GM13976 (cell line): ENCODE data around the gene CLSTN3.

Experiments used
- DNase-seq: peaks from one replicate; pipeline ENCODE4 v3.0.0; 2012; ENCODE audit warnings: low spot score
- in situ Hi-C: fragments of 300-500 bp; cut with MboI; formaldehyde crosslinking; loops from one replicate; pipeline ENCODE4 v1.12.0; 2022; ENCODE audit warnings: low sequenced_read_pairs, mixed read lengths, inconsistent platforms; ENCODE audit not compliant: unreplicated experiment
- TF ChIP-seq, protein P1 (sequence below): IDR thresholded peaks from 2 replicates; pipeline ENCODE4 v1.5.1; 2012; ENCODE audit warnings: borderline replicate concordance, mild to moderate bottlenecking; ENCODE audit not compliant: insufficient read depth; ENCODE audit errors: extremely low read depth, missing control alignments, control extremely low read depth

CLSTN3 gene

DNA sequence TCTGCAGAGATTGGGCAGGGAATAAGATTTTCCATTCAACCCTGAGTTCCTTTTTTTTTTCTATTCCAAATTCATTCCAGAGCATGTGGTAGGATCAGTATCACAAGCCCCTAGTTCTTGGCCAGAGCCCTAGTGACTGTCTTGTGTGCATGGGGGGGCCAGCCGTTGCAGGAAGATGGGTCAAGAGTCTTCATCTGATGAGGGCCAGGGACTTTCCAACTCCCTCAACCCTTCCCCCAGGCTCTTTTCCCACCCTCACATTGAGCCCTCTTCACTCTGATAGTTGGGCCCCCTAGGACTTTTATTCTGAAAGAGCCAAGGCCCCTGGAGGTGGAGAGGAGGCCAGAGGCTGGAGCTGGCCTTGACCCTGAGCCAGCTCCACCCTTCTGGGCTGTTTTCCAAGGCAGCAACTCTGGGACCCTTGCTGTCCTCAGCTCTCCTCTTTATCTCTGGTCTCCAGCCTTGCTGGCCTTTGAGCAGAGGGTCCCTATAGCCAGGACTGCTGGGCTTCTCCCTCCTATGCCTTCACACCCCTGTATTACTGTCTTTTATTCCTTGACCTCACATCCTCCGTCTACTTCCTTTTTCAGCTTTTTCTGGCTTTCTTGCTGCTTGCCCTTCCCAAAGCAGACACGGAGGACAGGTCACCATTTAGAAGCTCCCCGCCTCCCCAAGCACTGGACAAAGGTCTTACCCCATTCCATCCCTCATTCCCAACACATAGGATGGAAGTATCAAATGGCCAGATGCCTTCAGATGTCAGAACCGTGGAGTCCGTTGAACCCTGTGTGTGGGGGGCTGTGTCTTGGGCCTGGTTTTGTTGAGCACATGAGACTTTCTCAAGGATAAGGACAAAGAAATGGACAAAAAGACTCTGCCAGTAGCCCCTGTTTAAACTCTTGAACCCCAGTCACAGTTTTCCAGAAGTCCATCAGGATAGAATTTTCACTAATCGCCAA is 7.1 kb upstream of the CLSTN3 start:
- DNase-seq: no peak
- in situ Hi-C loops: loop anchor here (25.0 kb wide), 1 partner anchor 186 kb away; the partner anchor contains the start of genes ATN1, C12orf57 and RNU7-1
- TF ChIP-seq, protein P1, sequence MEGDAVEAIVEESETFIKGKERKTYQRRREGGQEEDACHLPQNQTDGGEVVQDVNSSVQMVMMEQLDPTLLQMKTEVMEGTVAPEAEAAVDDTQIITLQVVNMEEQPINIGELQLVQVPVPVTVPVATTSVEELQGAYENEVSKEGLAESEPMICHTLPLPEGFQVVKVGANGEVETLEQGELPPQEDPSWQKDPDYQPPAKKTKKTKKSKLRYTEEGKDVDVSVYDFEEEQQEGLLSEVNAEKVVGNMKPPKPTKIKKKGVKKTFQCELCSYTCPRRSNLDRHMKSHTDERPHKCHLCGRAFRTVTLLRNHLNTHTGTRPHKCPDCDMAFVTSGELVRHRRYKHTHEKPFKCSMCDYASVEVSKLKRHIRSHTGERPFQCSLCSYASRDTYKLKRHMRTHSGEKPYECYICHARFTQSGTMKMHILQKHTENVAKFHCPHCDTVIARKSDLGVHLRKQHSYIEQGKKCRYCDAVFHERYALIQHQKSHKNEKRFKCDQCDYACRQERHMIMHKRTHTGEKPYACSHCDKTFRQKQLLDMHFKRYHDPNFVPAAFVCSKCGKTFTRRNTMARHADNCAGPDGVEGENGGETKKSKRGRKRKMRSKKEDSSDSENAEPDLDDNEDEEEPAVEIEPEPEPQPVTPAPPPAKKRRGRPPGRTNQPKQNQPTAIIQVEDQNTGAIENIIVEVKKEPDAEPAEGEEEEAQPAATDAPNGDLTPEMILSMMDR: no peak

DNA sequence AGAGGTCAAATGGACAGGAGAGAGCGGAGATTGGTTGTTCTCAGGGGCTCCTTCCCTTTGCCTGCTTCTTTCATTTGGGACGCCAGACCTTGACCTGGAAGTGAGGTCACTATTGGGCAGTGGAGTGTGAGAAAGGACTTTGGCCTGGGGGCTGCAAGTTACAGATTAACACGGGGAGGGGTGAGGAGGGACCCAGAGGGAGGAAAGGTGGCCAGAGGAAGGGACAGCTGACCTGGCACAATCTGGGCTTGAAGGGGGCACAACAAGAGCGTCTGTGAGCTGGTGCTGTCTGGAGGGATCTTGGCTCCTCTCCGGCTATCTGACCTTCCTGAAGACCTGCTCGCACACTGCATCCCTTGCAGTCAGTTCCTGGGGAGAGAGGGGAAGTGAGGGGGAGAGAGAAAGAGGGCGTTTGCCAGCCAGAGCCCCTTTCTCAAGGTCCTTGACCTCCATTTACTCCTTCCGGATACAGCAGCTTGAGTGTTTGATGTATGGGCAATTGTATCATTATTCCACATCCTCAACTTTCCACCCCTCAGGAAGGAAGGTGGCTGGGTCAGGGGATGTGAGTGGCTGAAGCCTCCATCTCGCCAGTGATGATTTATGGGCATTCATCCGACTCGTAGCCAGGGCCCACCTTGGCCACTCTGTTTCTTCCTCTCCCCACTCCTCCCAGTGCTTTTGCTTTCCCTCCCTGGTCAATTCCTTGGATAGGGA is 6.2 kb upstream of the CLSTN3 start:
- in situ Hi-C loops: loop anchor here (25.0 kb wide), 1 partner anchor 187 kb away; the partner anchor contains the start of genes ATN1, C12orf57 and RNU7-1
- TF ChIP-seq, protein P1: no peak
- no peak for DNase-seq

DNA sequence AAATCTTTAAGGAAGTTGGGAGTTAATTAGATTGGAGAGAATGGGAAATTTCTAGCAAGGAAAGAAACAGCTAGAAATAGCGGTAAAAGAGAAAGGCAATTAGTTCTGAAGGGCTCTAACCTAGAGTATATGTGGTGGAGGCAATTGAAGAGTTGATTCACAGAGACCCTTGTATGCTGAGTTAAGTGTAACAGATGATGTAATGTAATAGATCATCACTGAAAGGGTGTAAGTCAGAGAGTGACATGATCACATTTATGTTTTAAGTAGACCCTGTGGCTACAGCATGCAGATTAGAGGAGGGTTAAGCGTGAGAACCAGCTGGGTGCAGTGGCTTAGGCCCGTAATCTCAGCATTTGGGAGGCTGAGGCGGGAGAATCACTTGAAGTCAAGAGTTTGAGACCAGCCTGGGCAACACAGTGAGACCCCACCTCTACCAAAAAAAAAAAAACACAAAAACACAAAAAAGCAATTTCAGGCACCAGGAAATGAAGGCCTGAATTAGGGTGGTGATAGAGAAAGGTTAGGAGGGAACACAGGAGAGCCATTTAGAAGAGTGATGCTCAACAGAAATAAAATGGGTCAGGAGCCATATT is 4.4 kb upstream of the CLSTN3 start:
- in situ Hi-C loops: no loop called here
- TF ChIP-seq, protein P1: no peak
- no peak for DNase-seq

DNA sequence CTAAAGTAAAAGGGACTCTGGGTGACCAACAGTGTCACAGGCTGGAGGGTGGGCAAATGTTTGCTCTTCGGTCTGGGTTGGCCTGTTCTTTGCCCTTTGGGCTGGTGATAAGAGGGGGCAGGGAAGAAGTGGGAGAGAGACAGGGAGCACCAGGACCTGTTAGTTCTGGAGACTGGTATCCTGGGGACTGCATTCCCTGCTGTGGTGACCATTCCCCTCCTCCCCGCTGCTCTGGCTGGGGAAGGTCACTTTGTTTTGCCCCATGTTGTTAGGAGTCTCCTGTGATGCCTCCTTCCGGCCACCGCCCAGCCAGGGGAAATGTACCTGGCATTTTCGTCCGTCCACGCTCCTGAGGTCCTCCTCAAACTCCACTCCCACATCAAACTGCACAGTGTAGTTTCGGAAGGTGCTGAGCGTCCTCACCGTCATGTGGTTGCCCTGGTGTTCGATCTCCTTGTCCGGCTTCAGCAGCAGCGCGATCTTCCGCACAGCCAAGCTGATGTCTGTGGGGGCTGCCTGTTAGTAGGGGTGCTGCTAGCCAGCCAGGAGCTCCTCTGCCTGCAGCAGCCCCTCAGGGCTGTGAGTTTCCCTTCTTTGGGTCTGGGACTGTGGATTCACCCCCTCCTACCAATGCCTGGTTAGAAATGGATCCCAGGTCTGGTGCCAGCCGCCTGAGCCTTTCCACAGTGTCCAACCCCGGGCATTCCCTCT is 2.1 kb upstream of the CLSTN3 start:
- DNase-seq: no peak
- in situ Hi-C loops: no loop called here
- TF ChIP-seq, protein P1: no peak

DNA sequence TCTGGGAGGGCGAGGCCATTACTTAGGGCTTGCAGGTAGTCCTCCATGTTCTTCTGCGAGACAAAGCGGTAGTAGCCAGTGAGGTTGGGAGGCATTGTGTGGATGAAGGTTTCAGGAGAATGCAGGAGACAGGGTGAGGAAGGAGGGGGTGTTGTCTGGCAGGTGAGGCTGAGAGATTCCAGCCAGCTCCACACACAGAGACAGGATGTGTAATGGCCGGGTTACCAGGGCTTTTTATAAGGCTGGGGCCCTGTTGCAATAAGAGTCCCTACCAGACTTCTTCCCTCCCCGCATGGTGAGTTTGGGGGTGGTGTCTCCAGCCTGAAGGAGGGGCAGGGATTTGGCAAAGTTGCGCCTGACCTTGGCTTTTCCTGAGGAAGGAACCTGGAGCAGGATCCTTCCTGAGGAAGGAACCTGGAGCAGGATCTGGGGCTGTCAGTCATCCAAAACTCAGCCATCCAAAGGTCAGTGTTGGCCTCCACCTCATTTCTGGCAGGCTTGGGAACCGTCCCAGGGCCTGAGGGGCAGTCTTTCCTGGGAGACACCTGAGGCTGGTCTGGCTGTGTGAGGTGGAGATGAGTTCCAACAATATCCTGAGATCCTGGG is 1.4 kb upstream of the CLSTN3 start, which contains the start of gene RBP5:
TSS of gene RBP5 (minus strand) at position 209 of the 606 bp plus-strand sequence. CDS start at position 95, 114 bp downstream.
- in situ Hi-C loops: no loop called here
- TF ChIP-seq, protein P1: no peak
- DNase-seq: no peak

DNA sequence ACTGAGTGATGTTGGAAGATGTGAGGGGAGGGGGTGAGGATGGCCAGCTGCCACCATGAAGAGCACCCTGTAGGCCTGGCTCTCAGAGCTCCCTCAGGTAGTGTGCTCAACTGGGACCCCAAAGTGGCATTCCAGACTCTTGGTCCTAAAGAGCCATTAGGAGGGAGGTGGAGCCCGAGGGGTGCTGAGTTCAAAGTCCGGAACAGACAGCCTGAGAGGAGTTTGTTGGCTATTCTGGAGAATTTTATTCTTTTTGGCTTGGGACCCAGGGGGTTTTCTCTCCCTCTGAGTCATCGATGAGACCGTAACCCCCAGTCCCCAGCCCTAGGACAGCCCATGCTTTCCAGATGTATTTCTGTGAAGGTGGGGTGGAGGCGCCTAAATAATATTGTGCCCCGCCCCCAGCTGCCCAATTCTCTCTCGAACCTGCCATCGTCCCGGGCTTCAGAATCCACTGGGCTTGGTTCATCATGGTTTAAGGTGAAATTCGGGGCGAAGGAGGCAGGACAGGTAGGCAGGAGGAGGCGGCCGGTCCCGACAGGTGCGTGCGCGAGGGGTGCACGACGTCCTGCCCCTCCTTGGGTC is 792 bp upstream of the CLSTN3 start:
- DNase-seq: no peak
- in situ Hi-C loops: no loop called here
- TF ChIP-seq, protein P1: no peak
